Progenitor cell of endocrine pancreas (in vitro differentiated cells): ENCODE results near the gene WFDC5. TPM values are rescaled to one million over a fixed set of nuclear protein-coding genes. Genes with fewer than 3 reads are reported as not detected.

Source experiments
- DNase-seq: peaks from one replicate; pipeline ENCODE4 v3.0.0; 2021; ENCODE audit warnings: low spot score; ENCODE audit not compliant: unreplicated experiment
- H3K27ac Mint-ChIP-seq: 2 replicates; pipeline ENCODE4 v1.8.0; 2021; ENCODE audit warnings: mild to moderate bottlenecking, moderate library complexity, mixed read lengths
- H3K27me3 Mint-ChIP-seq: 2 replicates; pipeline ENCODE4 v1.8.0; 2021; ENCODE audit warnings: mixed read lengths
- H3K36me3 Mint-ChIP-seq: 2 replicates; pipeline ENCODE4 v1.8.0; 2022; ENCODE audit warnings: mixed read lengths; ENCODE audit not compliant: insufficient read depth
- H3K4me1 Mint-ChIP-seq: 2 replicates; pipeline ENCODE4 v1.8.0; 2021; ENCODE audit warnings: low read depth, mixed read lengths
- H3K4me3 Mint-ChIP-seq: 2 replicates; pipeline ENCODE4 v1.8.0; 2021; ENCODE audit warnings: low read depth, mild to moderate bottlenecking, moderate library complexity, mixed read lengths
- H3K9me3 Mint-ChIP-seq: 2 replicates; pipeline ENCODE4 v1.8.0; 2021; ENCODE audit warnings: low read depth, mixed read lengths
- CTCF ChIP-seq: fragments of 200-600 bp; sonication (generic); IDR thresholded peaks from one replicate; pipeline ENCODE4 v1.5.0; 2021; ENCODE audit warnings: antibody characterized with exemption, mild to moderate bottlenecking; ENCODE audit not compliant: unreplicated experiment
- total RNA-seq: library from RNA; stranded (reverse); gene quantifications from 2 replicates; pipeline ENCODE4 v1.2.1, GENCODE V29; 2021

The WFDC5 gene
- total RNA-seq, 1 donor from 2014 or later, result not detected

DNA sequence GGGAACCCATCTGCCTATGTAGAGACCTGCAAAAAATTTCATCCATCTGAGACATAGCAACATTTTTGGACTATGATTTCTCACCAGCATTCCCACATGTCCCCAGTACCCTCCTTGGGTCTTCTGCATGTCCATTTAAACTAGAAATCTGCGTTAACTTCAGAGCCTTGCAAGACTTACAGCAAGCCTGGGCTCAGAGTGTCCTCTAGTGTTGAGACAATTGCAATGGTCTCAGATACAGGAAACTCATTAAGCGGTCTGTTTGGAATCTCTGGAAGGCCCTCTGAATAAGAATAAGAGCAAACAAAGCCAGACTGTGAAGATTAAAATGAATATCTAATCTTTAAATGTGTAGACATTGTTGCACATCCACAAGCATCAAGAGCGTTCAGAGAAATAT, 39.2 kb upstream of the WFDC5 start:
- Mint-ChIP-seq H3K4me3 (no peak overlapping the region), H3K27me3 (peaks cover 24% of the 10 kb centered on the region), H3K27ac (no peak overlapping the region), H3K4me1 (no peaks in the 10 kb centered on the region), H3K9me3 (peaks cover 4% of the 10 kb centered on the region), H3K36me3 (no peaks in the 10 kb centered on the region)
- DNase-seq, result no peak
- TF ChIP-seq CTCF, result no peak

GRCh38 chr20:45153752-45154151, 38.8 kb upstream of the WFDC5 start:
- Mint-ChIP-seq H3K4me1 (no peaks in the 10 kb centered on the region), H3K27ac (no peak overlapping the region), H3K4me3 (no peak overlapping the region), H3K9me3 (peaks cover under 1% of the 10 kb centered on the region), H3K36me3 (no peaks in the 10 kb centered on the region), H3K27me3 (peaks cover 27% of the 10 kb centered on the region)
- TF ChIP-seq CTCF, result no peak
- DNase-seq, result no peak

DNA sequence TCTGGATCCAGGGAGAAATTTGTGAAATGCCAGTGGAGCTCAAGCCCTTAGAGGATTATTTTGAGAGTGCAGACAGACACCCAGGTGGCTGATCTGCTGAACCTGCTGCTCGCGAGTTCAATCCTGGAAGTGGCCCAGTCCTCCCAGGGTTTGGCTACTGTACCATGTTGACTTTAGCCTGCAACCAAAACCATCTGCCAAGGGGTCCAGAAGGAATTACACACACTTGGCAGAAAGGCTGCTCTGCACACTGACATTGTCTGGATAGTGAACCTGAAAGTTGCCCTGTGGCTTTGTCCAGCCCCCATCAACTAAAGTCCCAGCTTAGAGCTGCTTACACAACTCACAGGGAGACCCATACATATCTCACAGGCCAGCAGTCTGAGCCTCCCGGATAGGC, 38.2 kb upstream of the WFDC5 start:
- no peak for TF ChIP-seq CTCF
- H3K4me3 Mint-ChIP-seq, result no peak overlapping the region
- no peak overlapping the region for H3K27ac Mint-ChIP-seq
- H3K36me3 Mint-ChIP-seq, result no peaks in the 10 kb centered on the region
- peaks cover 30% of the 10 kb centered on the region for H3K27me3 Mint-ChIP-seq
- no peak for DNase-seq
- H3K4me1 Mint-ChIP-seq, result no peaks in the 10 kb centered on the region
- no peaks in the 10 kb centered on the region for H3K9me3 Mint-ChIP-seq

DNA sequence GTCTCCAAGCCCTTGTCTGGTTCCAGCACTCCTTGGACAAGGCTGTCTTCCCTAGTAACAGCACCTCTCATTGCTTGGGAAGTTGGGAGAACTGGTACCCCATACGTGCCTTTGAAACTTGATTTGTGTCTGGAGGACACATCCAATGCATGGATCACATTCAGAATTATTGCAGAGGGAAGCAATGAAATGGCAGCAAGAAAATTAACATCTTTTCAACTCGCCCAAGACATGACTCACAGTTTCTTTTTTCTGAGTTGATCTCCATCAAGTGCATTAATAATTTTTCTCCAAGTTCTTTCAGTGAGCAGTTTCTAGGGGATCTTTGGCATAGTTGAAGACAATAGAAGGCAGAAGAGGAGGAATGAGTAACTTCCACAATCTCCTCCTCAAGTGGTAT, 37.4 kb upstream of the WFDC5 start:
- no peak overlapping the region for H3K4me3 Mint-ChIP-seq
- H3K36me3 Mint-ChIP-seq, result no peaks in the 10 kb centered on the region
- H3K27me3 Mint-ChIP-seq, result peaks cover 33% of the 10 kb centered on the region
- no peak for TF ChIP-seq CTCF
- no peak overlapping the region for H3K27ac Mint-ChIP-seq
- no peaks in the 10 kb centered on the region for H3K4me1 Mint-ChIP-seq
- no peak for DNase-seq
- H3K9me3 Mint-ChIP-seq, result no peaks in the 10 kb centered on the region

DNA sequence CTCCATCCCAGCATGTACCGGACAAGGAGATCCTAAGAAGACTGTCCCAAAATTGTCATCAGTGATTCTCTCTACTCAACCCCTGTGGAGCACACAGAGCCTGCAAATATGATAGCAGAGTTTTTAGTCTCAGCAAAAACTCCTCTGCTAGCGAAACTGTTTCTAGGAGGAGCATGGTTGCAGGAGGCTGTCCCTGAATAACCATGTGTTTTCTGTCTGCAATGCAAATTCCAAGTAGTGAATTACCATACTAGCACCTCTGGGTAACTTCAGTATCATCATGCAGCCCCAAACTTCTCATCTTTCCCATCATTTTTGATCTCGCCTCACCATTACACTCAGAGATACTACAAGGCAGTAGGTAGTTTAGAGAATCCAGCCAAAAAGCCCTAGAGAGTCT, 34.1 kb upstream of the WFDC5 start:
- H3K4me3 Mint-ChIP-seq, result no peak overlapping the region
- no peaks in the 10 kb centered on the region for H3K36me3 Mint-ChIP-seq
- TF ChIP-seq CTCF, result no peak
- no peak overlapping the region for H3K27ac Mint-ChIP-seq
- peaks cover 36% of the 10 kb centered on the region for H3K27me3 Mint-ChIP-seq
- no peaks in the 10 kb centered on the region for H3K9me3 Mint-ChIP-seq
- H3K4me1 Mint-ChIP-seq, result no peaks in the 10 kb centered on the region
- DNase-seq, result no peak
